IPS-15b (cell line): ENCODE measurements around the gene LRRC45.

ENCODE experiments used
- H3K27me3 ChIP-seq: one replicate; pipeline ENCODE4 v1.6.1; 2013; ENCODE audit warnings: low read length; ENCODE audit not compliant: control insufficient read depth, insufficient read depth
- H3K36me3 ChIP-seq: one replicate; pipeline ENCODE4 v1.6.1; 2013; ENCODE audit warnings: low read length; ENCODE audit not compliant: control insufficient read depth, insufficient read depth
- H3K4me1 ChIP-seq: one replicate; pipeline ENCODE4 v1.6.1; 2013; ENCODE audit warnings: mild to moderate bottlenecking, low read length; ENCODE audit not compliant: control insufficient read depth, insufficient read depth
- H3K4me3 ChIP-seq: one replicate; pipeline ENCODE4 v1.5.1; 2013; ENCODE audit warnings: low read depth, low read length
- H3K9ac ChIP-seq: one replicate; pipeline ENCODE4 v1.6.1; 2013; ENCODE audit warnings: low read depth, mild to moderate bottlenecking, low read length
- H3K9me3 ChIP-seq: one replicate; pipeline ENCODE4 v1.6.1; 2013; ENCODE audit warnings: mild to moderate bottlenecking, low read length; ENCODE audit not compliant: control insufficient read depth, insufficient read depth

The LRRC45 gene

DNA sequence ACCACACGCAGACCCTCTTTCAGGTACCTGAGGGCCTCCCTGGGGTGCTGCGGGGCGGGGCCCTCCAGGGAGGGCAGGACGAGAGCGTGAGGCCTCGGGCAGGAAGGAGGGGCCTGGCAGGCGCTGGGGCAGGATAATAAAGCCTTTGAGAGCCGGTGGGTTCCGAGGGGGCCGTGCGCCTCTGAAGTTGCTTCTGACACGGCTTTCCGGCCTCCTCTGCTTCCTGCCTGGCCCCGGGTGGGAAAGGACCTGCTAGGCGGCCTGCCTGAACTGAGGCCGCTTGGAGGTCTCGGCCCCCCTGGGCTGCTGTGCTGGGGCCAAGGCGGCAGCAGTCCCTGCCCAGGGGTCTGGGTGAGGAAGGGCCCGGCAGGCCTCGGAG is 10.9 kb upstream of the LRRC45 start:
- H3K4me1 ChIP-seq = no peaks in the 10 kb centered on the region
- no peaks in the 10 kb centered on the region for H3K9me3 ChIP-seq
- peaks cover 5% of the 10 kb centered on the region for H3K36me3 ChIP-seq
- no peak overlapping the region for H3K9ac ChIP-seq
- H3K4me3 ChIP-seq = no peak overlapping the region
- H3K27me3 ChIP-seq = no peaks in the 10 kb centered on the region

DNA sequence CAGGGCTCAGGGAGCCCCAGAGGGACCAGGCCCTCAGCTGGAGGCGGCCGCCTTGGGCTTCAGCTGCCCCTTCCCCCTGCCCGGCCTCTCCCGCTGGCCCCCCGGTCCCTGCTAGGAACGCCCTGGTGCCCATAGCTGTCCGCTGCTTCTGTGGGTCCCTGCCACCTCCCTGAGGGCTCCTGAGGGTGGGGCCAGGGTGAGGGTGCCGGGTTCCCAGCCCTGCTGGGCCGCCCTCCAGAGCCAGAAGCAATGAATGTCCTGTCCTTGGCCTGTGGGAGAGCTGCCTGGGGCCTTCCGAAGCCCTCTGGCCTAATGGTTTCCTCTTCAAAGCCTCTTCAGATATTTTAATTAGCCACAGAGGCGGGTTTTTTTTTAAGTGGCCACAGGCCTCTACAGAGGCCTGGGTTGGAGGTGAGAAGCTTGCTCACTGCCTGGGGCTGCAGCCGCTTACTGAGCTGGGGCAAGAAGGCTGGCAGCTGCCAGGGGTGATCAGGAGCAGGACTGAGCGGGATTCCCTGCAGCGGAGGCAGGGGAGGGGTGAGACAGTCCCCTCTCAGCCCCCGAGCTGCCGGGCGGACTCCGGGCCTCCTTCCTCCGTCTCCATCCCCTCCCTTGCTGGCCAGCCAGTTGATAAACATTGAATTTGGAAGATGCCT is 10.3 kb upstream of the LRRC45 start:
- Histone ChIP-seq H3K9ac (no peak overlapping the region), H3K4me1 (no peaks in the 10 kb centered on the region), H3K36me3 (peaks cover 8% of the 10 kb centered on the region), H3K27me3 (no peaks in the 10 kb centered on the region), H3K4me3 (no peak overlapping the region), H3K9me3 (no peaks in the 10 kb centered on the region)

- Histone ChIP-seq H3K4me1 (no peaks in the 10 kb centered on the region), H3K9ac (no peak overlapping the region), H3K9me3 (no peaks in the 10 kb centered on the region), H3K4me3 (no peak overlapping the region), H3K27me3 (no peaks in the 10 kb centered on the region), H3K36me3 (peaks cover 9% of the 10 kb centered on the region)
Observed at GRCh38 chr17:82013341-82013740, 9.8 kb upstream of the LRRC45 start.

GRCh38 chr17:82013772-82014321 is 9.3 kb upstream of the LRRC45 start:
- H3K4me1 ChIP-seq = no peaks in the 10 kb centered on the region
- no peaks in the 10 kb centered on the region for H3K27me3 ChIP-seq
- H3K4me3 ChIP-seq = no peak overlapping the region
- H3K9ac ChIP-seq = no peak overlapping the region
- peaks cover 14% of the 10 kb centered on the region for H3K36me3 ChIP-seq
- no peaks in the 10 kb centered on the region for H3K9me3 ChIP-seq

GRCh38 chr17:82014432-82014831 is 8.7 kb upstream of the LRRC45 start:
- H3K9ac ChIP-seq = no peak overlapping the region
- peaks cover 19% of the 10 kb centered on the region for H3K36me3 ChIP-seq
- no peaks in the 10 kb centered on the region for H3K9me3 ChIP-seq
- no peaks in the 10 kb centered on the region for H3K27me3 ChIP-seq
- H3K4me3 ChIP-seq = no peak overlapping the region
- H3K4me1 ChIP-seq = no peaks in the 10 kb centered on the region

DNA sequence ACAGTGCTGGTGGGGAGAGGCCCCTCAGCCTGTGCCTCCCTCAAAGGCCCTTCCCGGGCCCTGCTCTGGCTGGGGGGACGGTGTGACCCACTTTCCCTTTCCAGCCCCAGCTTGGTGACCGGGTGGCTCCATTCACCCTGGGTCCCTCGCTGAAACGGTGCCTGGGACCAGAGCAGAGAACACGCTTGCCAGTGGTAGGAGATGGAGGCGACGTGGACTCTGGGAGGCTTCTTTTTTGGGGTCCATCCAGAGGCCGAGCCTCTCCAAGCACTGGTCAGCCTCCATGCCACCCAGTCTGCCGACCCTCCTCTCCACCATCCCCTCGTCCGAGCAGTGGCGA is 8.2 kb upstream of the LRRC45 start:
- no peaks in the 10 kb centered on the region for H3K9me3 ChIP-seq
- peaks cover 19% of the 10 kb centered on the region for H3K36me3 ChIP-seq
- no peak overlapping the region for H3K9ac ChIP-seq
- H3K27me3 ChIP-seq = no peaks in the 10 kb centered on the region
- H3K4me1 ChIP-seq = no peaks in the 10 kb centered on the region
- H3K4me3 ChIP-seq = no peak overlapping the region

DNA sequence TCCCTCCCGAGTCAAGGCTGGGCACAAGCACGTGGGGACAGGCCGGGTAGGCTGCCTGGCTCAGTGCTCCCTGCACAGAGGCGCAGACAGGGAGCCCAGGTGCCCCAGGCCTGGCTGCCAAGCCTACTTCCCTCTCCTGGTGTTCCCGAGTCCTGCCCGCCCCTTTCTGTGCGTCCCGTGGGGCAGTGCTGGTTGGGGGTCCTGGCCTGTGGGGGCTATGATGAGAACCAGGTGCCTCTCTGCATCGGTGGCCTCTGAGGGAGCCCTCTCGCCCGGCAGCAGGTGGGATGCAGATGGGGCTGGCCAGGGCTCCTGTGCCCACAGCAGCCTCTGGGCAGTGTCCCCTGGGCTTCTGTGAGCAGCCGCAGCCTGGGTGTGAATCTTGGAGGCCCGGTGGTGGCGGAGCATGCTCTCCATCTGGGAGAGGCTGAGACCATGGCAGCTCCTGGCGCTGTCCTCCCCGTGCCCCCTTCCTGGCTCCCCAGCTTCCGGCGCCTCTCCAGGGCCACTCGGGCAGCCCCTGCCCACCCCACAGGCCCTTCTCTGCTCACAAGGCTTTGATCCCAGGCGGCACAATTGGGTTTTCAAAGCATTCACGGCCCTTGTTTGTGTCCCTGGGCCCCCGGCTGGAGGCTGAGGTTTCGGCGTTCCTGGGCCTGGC is 7.7 kb upstream of the LRRC45 start:
- Histone ChIP-seq H3K9ac (no peak overlapping the region), H3K27me3 (no peaks in the 10 kb centered on the region), H3K9me3 (no peaks in the 10 kb centered on the region), H3K4me1 (no peaks in the 10 kb centered on the region), H3K36me3 (peaks cover 19% of the 10 kb centered on the region), H3K4me3 (no peak overlapping the region)

DNA sequence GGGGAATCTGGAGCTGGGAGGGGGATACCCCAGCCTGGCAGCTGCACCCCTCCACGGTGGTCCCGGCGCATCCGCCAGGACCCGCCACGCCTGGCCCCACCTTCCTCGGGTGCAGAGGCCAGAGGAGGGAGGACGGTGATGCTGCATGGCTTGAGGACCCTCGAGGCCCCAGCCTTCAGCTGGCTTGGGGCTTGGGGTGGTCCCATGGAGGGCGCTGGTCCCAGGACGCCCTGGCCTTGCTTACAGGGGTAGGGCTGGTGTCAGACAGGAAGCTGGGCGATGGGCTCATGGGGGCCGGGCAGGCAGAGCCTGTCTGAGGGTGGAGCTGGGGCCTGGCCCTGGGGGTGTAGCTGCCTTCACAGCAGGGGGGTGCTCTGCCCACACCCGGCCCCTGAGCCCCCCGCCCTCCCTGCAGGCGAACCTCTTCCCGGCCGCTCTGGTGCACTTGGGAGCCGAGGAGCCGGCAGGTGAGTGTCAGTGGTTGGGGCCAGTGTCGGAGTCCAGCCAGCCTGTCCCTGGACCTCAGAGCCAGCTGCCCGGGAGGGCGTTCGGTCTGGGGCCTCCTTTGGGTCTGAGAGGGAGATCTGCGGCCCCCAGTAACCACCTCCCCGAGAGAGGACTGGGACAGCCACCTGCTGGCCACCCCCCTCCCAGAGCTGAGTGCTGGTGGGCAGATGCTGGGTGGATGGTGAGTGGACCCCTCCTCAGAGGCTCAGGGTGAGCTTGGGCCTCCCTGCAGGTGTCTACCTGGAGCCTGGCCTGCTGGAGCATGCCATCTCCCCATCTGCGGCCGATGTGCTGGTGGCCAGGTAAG is 6.8 kb upstream of the LRRC45 start:
- H3K9ac ChIP-seq = no peak overlapping the region
- H3K4me3 ChIP-seq = no peak overlapping the region
- H3K9me3 ChIP-seq = no peaks in the 10 kb centered on the region
- no peaks in the 10 kb centered on the region for H3K27me3 ChIP-seq
- peaks cover 21% of the 10 kb centered on the region for H3K36me3 ChIP-seq
- H3K4me1 ChIP-seq = no peaks in the 10 kb centered on the region

GRCh38 chr17:82016875-82017459 is 6.1 kb upstream of the LRRC45 start:
- Histone ChIP-seq H3K4me1 (no peaks in the 10 kb centered on the region), H3K4me3 (no peak overlapping the region), H3K27me3 (no peaks in the 10 kb centered on the region), H3K9me3 (no peaks in the 10 kb centered on the region), H3K9ac (no peak overlapping the region), H3K36me3 (peaks cover 21% of the 10 kb centered on the region)

DNA sequence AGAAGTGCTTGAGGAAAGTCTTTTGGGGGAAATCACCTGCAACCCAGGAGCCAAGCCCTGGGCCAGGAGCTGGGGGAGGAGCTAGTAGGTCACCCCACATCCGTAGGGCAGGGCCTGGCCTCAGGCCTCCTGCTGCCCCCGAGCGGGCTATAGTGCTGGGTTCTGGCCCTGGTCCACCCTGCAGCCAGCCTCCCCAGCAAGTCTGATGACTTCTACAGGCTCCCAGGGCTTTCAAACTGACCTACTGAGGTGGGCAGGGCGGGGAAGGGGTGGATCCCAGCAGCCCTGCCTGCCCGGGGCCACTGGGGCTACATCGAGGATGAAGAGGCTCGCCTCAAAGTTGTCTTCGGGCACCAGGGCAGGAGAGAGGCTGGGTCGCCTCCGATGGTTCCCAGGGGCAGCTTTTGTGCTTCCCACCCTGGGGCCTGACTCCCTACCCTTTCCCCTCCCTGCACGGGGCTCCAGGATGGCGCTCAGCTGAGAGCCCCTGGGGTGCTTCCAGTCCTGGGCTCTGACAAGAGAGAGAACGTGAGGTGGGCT is 5.4 kb upstream of the LRRC45 start:
- H3K9ac ChIP-seq = no peak overlapping the region
- no peaks in the 10 kb centered on the region for H3K27me3 ChIP-seq
- H3K36me3 ChIP-seq = peaks cover 17% of the 10 kb centered on the region
- no peak overlapping the region for H3K4me3 ChIP-seq
- H3K4me1 ChIP-seq = no peaks in the 10 kb centered on the region
- H3K9me3 ChIP-seq = no peaks in the 10 kb centered on the region

DNA sequence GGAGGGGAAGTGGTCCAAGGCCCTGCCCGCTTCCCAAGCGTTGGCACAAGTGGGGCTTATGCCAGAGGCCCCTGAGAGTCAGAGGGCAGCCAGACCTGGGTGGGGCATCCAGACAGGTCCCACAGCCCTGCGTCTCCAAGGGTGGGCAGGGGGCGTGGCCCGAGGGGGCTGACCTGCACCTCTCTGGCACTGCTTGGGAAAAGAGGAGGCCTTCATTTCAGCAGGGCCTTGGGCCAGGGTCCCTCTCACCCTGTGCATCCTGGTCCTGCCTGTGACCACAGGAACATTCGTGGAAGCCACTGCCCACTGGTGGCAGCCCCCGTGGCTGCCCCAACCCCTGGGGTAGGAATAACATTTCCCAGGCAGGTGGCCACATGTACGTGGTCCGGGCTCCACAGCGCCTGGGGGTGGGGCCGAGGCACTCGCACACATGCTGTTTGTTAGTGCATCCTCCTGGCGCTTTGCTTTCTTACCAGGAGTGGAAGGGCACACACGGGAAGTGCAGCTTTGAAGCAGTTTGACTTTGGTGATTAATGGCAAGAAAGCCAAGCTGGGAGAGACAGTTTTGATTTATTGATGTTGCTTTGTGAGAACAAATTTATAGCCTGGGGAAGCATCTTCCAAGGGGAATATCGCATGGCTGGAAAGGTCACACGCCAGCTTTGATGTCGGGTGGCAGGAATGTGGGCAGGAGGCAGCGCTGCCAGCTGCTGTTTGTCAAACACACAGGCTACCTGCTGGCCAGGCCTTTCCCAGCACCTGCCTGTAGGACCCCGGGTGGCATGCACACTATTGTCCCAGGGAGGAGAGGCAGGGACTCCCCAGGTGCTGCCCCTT is 4.7 kb upstream of the LRRC45 start:
- Histone ChIP-seq H3K4me1 (no peaks in the 10 kb centered on the region), H3K27me3 (no peaks in the 10 kb centered on the region), H3K9ac (no peak overlapping the region), H3K36me3 (peaks cover 17% of the 10 kb centered on the region), H3K9me3 (no peaks in the 10 kb centered on the region), H3K4me3 (no peak overlapping the region)
